Liver (tissue), 9 donors: ENCODE data around the gene PYGO2. TPM values are rescaled to one million over a fixed set of nuclear protein-coding genes. Genes with fewer than 3 reads are reported as not detected.

Experiments used
- DNase-seq: peaks from one replicate; pipeline ENCODE4 v3.0.0-alpha.2; 2017; ENCODE audit warnings: low spot score
- H3K27ac ChIP-seq, 2 donors: one replicate each; pipeline ENCODE4 v1.7.0; 2013; ENCODE audit warnings: inconsistent platforms in 2 of 2, low read length in 2 of 2, control low read depth in 1 of 2, low read depth in 1 of 2, mild to moderate bottlenecking in 1 of 2
- H3K27me3 ChIP-seq, 4 donors: one replicate each; pipeline versions ENCODE4 v1.6.1 to v1.7.0; 2013; ENCODE audit warnings: low read length in 3 of 4, inconsistent platforms in 1 of 4, mild to moderate bottlenecking in 1 of 4, moderate library complexity in 1 of 4; ENCODE audit not compliant: control insufficient read depth in 4 of 4, insufficient read depth in 4 of 4
- H3K36me3 ChIP-seq, 4 donors: one replicate each; pipeline versions ENCODE4 v1.6.1 to v1.7.0; 2013; ENCODE audit warnings: low read length in 3 of 4, mild to moderate bottlenecking in 3 of 4, low read depth in 1 of 4, moderate library complexity in 1 of 4; ENCODE audit not compliant: control insufficient read depth in 4 of 4, insufficient read depth in 3 of 4
- H3K4me1 ChIP-seq, 4 donors: one replicate each; pipeline versions ENCODE4 v1.6.1 to v1.7.0; 2013; ENCODE audit warnings: low read length in 3 of 4, mild to moderate bottlenecking in 3 of 4, moderate library complexity in 1 of 4; ENCODE audit not compliant: control insufficient read depth in 4 of 4, insufficient read depth in 4 of 4
- H3K4me3 ChIP-seq, 3 donors: one replicate each; pipeline versions ENCODE4 v1.6.1 to v1.7.0; 2013; ENCODE audit warnings: low read length in 3 of 3, control low read depth in 1 of 3, low read depth in 1 of 3, mild to moderate bottlenecking in 1 of 3
- H3K9ac ChIP-seq, 2 donors: one replicate each; pipeline ENCODE4 v1.7.0; 2013; ENCODE audit warnings: low read length in 2 of 2, mild to moderate bottlenecking in 2 of 2, moderate library complexity in 2 of 2, control low read depth in 1 of 2, low read depth in 1 of 2
- H3K9me3 ChIP-seq, 4 donors: one replicate each; pipeline versions ENCODE4 v1.6.1 to v1.7.0; 2013; ENCODE audit warnings: low read length in 3 of 4; ENCODE audit not compliant: control insufficient read depth in 4 of 4
- EGR1 ChIP-seq, 2 donors: IDR thresholded peaks; 2 replicates each; pipeline ENCODE4 v1.6.1; 2016 to 2018; ENCODE audit warnings: antibody characterized with exemption in 2 of 2, low read depth in 2 of 2
- FOXA1 ChIP-seq: IDR thresholded peaks from 2 replicates; pipeline ENCODE4 v1.6.1; 2016; ENCODE audit warnings: antibody characterized with exemption
- FOXA2 ChIP-seq: IDR thresholded peaks from 2 replicates; pipeline ENCODE4 v1.6.1; 2016; ENCODE audit warnings: antibody characterized with exemption
- GABPA ChIP-seq, 2 donors: IDR thresholded peaks in 1 of 2; conservative IDR thresholded peaks in 1 of 2; 2 replicates each; pipeline ENCODE4 v1.6.1; 2016; ENCODE audit warnings: antibody characterized with exemption in 2 of 2, mild to moderate bottlenecking in 1 of 2, moderate library complexity in 1 of 2
- HNF4A ChIP-seq, 2 donors: conservative IDR thresholded peaks; 2 replicates each; pipeline ENCODE4 v1.6.1; 2016; ENCODE audit warnings: antibody characterized with exemption in 2 of 2, mild to moderate bottlenecking in 2 of 2
- HNF4G ChIP-seq: IDR thresholded peaks from 2 replicates; pipeline ENCODE4 v1.6.1; 2016; ENCODE audit warnings: antibody characterized with exemption
- JUND ChIP-seq, 2 donors: IDR thresholded peaks; 2 replicates each; pipeline ENCODE4 v1.6.1; 2016; ENCODE audit warnings: antibody characterized with exemption in 2 of 2
- NR2F2 ChIP-seq: IDR thresholded peaks from 2 replicates; pipeline ENCODE4 v1.6.1; 2016; ENCODE audit warnings: antibody characterized with exemption
- RAD21 ChIP-seq, 2 donors: IDR thresholded peaks; 2 replicates each; pipeline ENCODE4 v1.6.1; 2016; ENCODE audit warnings: antibody characterized with exemption in 2 of 2, mild to moderate bottlenecking in 2 of 2
- RXRA ChIP-seq, 2 donors: IDR thresholded peaks; 2 replicates each; pipeline ENCODE4 v1.6.1; 2017 to 2018; ENCODE audit warnings: antibody characterized with exemption in 2 of 2, mild to moderate bottlenecking in 1 of 2
- SP1 ChIP-seq: IDR thresholded peaks from 2 replicates; pipeline ENCODE4 v1.6.1; 2018; ENCODE audit warnings: antibody characterized with exemption, mild to moderate bottlenecking
- TAF1 ChIP-seq: conservative IDR thresholded peaks from 2 replicates; pipeline ENCODE4 v1.6.1; 2016; ENCODE audit warnings: antibody characterized with exemption, mild to moderate bottlenecking
- YY1 ChIP-seq: IDR thresholded peaks from 2 replicates; pipeline ENCODE4 v1.6.1; 2016; ENCODE audit warnings: antibody characterized with exemption, mild to moderate bottlenecking
- WGBS: extraction: QIAGEN DNeasy Blood & Tissue Kit; methylation state at CpG from one replicate; pipeline ENCODE4 v1.1.7; 2013; 5-methylcytosine and 5-hydroxymethylcytosine counted together
- polyA plus RNA-seq, 2 donors: library from polyadenylated mRNA; stranded (reverse) in 1 of 2; unstranded in 1 of 2; fragments of 200-250 nt in 1 of 2; fragments of >200 nt in 1 of 2; fragmentation: Nextera tagmentation in 1 of 2; extraction: Ambion mirVana in 1 of 2; gene quantifications; one replicate each; pipeline versions ENCODE4 v1.2.1 to v1.2.3, GENCODE V29; 2013 to 2015
- total RNA-seq, 2 donors: library from RNA; depleted of rRNA; stranded (reverse); fragments of >200 nt; gene quantifications; one replicate each; pipeline ENCODE4 v1.2.3, GENCODE V29; 2014
- TF ChIP-seq, protein P1 (sequence below): IDR thresholded peaks from 2 replicates; pipeline ENCODE4 v1.6.1; 2016; ENCODE audit warnings: antibody characterized with exemption
- TF ChIP-seq, protein P2 (sequence below): fragments of 150-350 bp; IDR thresholded peaks from 2 replicates; pipeline ENCODE4 v1.5.1; 2017; ENCODE audit warnings: improper control_type of control experiment, low read depth, low read length; ENCODE audit not compliant: missing input control
- TF ChIP-seq, protein P3 (sequence below): IDR thresholded peaks from 2 replicates; pipeline ENCODE4 v1.6.1; 2016; ENCODE audit warnings: antibody characterized with exemption, mild to moderate bottlenecking
- TF ChIP-seq, protein P4 (sequence below): IDR thresholded peaks from 2 replicates; pipeline ENCODE4 v1.6.1; 2016; ENCODE audit warnings: antibody characterized with exemption
- TF ChIP-seq, protein P5 (sequence below): IDR thresholded peaks from 2 replicates; pipeline ENCODE4 v1.6.1; 2016; ENCODE audit warnings: antibody characterized with exemption
- donor health status: healthy.
- donor health status: healthy.
- donor health status: healthy.
- donor health status: healthy.
- donor health status: healthy.

The PYGO2 gene
- total and polyA plus RNA-seq, 4 donors = 5.0 to 8.2 (median 7.0) TPM

DNA sequence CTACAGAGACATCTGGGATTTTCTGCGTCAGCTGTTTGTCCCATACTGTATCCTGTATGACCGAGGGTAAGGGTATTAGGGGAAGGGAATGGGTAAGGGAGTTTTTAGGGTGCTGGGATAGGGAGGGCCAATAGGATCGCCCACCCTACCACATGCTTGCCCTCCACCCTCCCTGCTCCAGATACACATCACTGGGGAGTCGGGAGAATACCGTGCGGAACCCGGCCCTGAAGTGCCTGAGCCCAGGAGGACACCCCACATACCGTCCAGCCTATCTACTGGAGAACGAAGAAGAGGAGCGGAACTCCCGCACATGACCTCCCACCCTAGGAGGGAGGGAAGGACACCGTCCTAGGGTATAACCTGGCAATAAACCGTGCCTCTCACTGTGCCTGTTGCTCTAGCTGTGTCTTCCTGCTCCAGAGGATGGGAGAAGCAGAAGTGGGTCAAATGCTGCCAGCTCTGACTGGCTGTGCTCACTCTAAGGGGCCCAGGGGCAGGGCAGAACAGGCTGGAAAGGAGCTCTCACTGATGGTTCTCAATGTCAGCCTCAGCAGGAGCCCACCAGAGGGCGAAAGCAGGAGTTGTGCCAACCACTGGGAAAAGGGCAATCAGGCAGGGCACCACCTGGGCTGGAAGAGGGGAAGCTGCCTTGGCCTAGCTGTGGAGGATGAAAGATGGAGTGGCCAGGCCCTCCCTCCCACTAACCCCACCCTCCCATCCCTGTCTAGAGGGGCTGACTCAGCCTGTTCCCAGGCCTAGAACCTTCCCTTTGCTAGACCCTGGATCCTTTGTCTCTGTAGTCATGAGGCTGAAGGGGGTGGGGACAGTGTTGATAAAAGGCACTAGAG, 31.4 kb upstream of the PYGO2 start:
- TF ChIP-seq, protein P1, sequence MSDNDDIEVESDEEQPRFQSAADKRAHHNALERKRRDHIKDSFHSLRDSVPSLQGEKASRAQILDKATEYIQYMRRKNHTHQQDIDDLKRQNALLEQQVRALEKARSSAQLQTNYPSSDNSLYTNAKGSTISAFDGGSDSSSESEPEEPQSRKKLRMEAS = no peak
- TF ChIP-seq, protein P2, sequence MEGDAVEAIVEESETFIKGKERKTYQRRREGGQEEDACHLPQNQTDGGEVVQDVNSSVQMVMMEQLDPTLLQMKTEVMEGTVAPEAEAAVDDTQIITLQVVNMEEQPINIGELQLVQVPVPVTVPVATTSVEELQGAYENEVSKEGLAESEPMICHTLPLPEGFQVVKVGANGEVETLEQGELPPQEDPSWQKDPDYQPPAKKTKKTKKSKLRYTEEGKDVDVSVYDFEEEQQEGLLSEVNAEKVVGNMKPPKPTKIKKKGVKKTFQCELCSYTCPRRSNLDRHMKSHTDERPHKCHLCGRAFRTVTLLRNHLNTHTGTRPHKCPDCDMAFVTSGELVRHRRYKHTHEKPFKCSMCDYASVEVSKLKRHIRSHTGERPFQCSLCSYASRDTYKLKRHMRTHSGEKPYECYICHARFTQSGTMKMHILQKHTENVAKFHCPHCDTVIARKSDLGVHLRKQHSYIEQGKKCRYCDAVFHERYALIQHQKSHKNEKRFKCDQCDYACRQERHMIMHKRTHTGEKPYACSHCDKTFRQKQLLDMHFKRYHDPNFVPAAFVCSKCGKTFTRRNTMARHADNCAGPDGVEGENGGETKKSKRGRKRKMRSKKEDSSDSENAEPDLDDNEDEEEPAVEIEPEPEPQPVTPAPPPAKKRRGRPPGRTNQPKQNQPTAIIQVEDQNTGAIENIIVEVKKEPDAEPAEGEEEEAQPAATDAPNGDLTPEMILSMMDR = no peak
- TF ChIP-seq JUND (IDR thresholded peaks at IDR 0.05) (no peak), HNF4A (conservative IDR thresholded peaks at IDR 0.05) (no peak), HNF4G (no peak), TAF1 (no peak), RAD21 (IDR thresholded peaks at IDR 0.05) (no peak), FOXA2 (no peak), NR2F2 (no peak), YY1 (no peak), FOXA1 (no peak), EGR1 (IDR thresholded peaks at IDR 0.05; ENCODE audit: low read depth in 2 of 2) (no peak), SP1 (no peak), GABPA (IDR thresholded peaks at IDR 0.05 in 1 of 2, conservative IDR thresholded peaks at IDR 0.05 in 1 of 2) (no peak), RXRA (IDR thresholded peaks at IDR 0.05) (no peak)
- TF ChIP-seq, protein P3, sequence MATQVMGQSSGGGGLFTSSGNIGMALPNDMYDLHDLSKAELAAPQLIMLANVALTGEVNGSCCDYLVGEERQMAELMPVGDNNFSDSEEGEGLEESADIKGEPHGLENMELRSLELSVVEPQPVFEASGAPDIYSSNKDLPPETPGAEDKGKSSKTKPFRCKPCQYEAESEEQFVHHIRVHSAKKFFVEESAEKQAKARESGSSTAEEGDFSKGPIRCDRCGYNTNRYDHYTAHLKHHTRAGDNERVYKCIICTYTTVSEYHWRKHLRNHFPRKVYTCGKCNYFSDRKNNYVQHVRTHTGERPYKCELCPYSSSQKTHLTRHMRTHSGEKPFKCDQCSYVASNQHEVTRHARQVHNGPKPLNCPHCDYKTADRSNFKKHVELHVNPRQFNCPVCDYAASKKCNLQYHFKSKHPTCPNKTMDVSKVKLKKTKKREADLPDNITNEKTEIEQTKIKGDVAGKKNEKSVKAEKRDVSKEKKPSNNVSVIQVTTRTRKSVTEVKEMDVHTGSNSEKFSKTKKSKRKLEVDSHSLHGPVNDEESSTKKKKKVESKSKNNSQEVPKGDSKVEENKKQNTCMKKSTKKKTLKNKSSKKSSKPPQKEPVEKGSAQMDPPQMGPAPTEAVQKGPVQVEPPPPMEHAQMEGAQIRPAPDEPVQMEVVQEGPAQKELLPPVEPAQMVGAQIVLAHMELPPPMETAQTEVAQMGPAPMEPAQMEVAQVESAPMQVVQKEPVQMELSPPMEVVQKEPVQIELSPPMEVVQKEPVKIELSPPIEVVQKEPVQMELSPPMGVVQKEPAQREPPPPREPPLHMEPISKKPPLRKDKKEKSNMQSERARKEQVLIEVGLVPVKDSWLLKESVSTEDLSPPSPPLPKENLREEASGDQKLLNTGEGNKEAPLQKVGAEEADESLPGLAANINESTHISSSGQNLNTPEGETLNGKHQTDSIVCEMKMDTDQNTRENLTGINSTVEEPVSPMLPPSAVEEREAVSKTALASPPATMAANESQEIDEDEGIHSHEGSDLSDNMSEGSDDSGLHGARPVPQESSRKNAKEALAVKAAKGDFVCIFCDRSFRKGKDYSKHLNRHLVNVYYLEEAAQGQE = no peak
- TF ChIP-seq, protein P4, sequence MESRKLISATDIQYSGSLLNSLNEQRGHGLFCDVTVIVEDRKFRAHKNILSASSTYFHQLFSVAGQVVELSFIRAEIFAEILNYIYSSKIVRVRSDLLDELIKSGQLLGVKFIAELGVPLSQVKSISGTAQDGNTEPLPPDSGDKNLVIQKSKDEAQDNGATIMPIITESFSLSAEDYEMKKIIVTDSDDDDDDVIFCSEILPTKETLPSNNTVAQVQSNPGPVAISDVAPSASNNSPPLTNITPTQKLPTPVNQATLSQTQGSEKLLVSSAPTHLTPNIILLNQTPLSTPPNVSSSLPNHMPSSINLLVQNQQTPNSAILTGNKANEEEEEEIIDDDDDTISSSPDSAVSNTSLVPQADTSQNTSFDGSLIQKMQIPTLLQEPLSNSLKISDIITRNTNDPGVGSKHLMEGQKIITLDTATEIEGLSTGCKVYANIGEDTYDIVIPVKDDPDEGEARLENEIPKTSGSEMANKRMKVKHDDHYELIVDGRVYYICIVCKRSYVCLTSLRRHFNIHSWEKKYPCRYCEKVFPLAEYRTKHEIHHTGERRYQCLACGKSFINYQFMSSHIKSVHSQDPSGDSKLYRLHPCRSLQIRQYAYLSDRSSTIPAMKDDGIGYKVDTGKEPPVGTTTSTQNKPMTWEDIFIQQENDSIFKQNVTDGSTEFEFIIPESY = no peak
- TF ChIP-seq, protein P5, sequence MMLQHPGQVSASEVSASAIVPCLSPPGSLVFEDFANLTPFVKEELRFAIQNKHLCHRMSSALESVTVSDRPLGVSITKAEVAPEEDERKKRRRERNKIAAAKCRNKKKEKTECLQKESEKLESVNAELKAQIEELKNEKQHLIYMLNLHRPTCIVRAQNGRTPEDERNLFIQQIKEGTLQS = no peak
- Histone ChIP-seq H3K27ac (no peak overlapping the region), H3K9me3 (no peaks in the 10 kb centered on the region), H3K4me1 (peaks cover 2 to 20% (median 8%) of the 10 kb centered on the region in 4 donors), H3K36me3 (peaks cover 0 to 9% (median 5%) of the 10 kb centered on the region in 4 donors), H3K4me3 (no peak overlapping the region), H3K27me3 (no peaks in the 10 kb centered on the region), H3K9ac (no peak overlapping the region)
- 93% methylated on average over 14 of the region's 14 CpGs for WGBS
- DNase-seq = no peak
